HepG2 (cell line): ENCODE results near the gene RGS13. TPM values are rescaled to one million over a fixed set of nuclear protein-coding genes. Genes with fewer than 3 reads are reported as not detected.
A peak's percentile ranks its signal among the peaks of the same experiment; 100 is the strongest.

Experiments used
- ATAC-seq: fragments of 200-7000 bp; cut with Tn5 transposase; 3 replicates; pipeline ENCODE4 v1.9.1; 2020; ENCODE audit warnings: mild to moderate bottlenecking, moderate library complexity
- BruUV-seq: library from RNA; stranded (reverse); fragments of 400-500 nt; replicated peaks from 2 replicates; lab custom pipeline; 2021; lab: Mats Ljungman, UMichigan
- CTCF ChIA-PET: fragments of 300-600 bp; formaldehyde crosslinking; extraction: SDS; loops from one replicate; lab custom pipeline; 2021; ENCODE audit warnings: low total read pairs, inconsistent platforms, low intra/inter-chr PET ratio; lab: Yijun Ruan, JAX
- POLR2A ChIA-PET: fragments of 350-600 bp; sonication (Branson Sonifier 250); formaldehyde crosslinking; loops from one replicate; lab custom pipeline; 2020; ENCODE audit warnings: antibody characterized with exemption, inconsistent platforms; lab: Yijun Ruan, JAX
- DNase-seq: peaks from one replicate; pipeline ENCODE4 v3.0.0-alpha.2; 2015; ENCODE audit warnings: low spot score
- FAIRE-seq: peaks from 3 replicates; lab custom pipeline; 2011; peaks lifted over from hg19 to GRCh38; lab: Jason Lieb, UNC
- H2AFZ ChIP-seq: one replicate; pipeline ENCODE4 v1.6.1; 2011; ENCODE audit warnings: low read length, inconsistent platforms
- H3K27ac ChIP-seq: fragments of 300-600 bp; 3 replicates; pipeline ENCODE4 v1.8.0; 2011; ENCODE audit warnings: mixed run types, mild to moderate bottlenecking, mixed read lengths, low read length, inconsistent platforms; ENCODE audit not compliant: insufficient read depth; ENCODE audit errors: extremely low read length
- H3K27me3 ChIP-seq, 2 experiments: fragments of 200-600 bp in 1 of 2; 2 replicates in 1 of 2; 3 replicates in 1 of 2; pipeline versions ENCODE4 v1.6.0 to v1.8.0; 2011; ENCODE audit warnings: low read length in 2 of 2, mild to moderate bottlenecking in 2 of 2, moderate library complexity in 2 of 2, inconsistent platforms in 1 of 2; ENCODE audit not compliant: insufficient read depth in 2 of 2, control insufficient read depth in 1 of 2
- H3K36me3 ChIP-seq, 2 experiments: fragments of 200-600 bp in 1 of 2; replicated peaks in 1 of 2; 2 replicates in 1 of 2; 3 replicates in 1 of 2; pipeline versions ENCODE4 v1.5.1 to v1.8.0; 2011; ENCODE audit warnings: low read length in 2 of 2, inconsistent platforms in 1 of 2; ENCODE audit not compliant: insufficient read depth in 2 of 2, control insufficient read depth in 1 of 2
- H3K4me1 ChIP-seq: 2 replicates; pipeline ENCODE4 v1.5.1; 2012; ENCODE audit warnings: low read length, inconsistent platforms; ENCODE audit not compliant: insufficient read depth
- H3K4me2 ChIP-seq: 2 replicates; pipeline ENCODE4 v1.6.0; 2011; ENCODE audit warnings: low read depth, low read length, inconsistent platforms
- H3K4me3 ChIP-seq, 3 experiments: fragments of 200-600 bp in 1 of 3; sonication (generic), shearing (Covaris generic) in 1 of 3; replicated peaks in 1 of 3; 2 replicates each; pipeline ENCODE4 v1.5.1; 2011 to 2016; ENCODE audit warnings: low read length in 3 of 3, inconsistent platforms in 2 of 3, low read depth in 2 of 3, mild to moderate bottlenecking in 2 of 3, control low read depth in 1 of 3, mixed read lengths in 1 of 3; ENCODE audit not compliant: insufficient read depth in 1 of 3
- H3K79me2 ChIP-seq: one replicate; pipeline ENCODE4 v1.6.1; 2011; ENCODE audit warnings: low read length, inconsistent platforms; ENCODE audit not compliant: insufficient read depth
- H3K9ac ChIP-seq: 2 replicates; pipeline ENCODE4 v1.6.0; 2011; ENCODE audit warnings: mild to moderate bottlenecking, low read depth, low read length, inconsistent platforms; ENCODE audit not compliant: insufficient read depth
- H3K9me3 ChIP-seq: 2 replicates; pipeline ENCODE4 v1.5.1; 2012; ENCODE audit warnings: mild to moderate bottlenecking, low read length
- H4K20me1 ChIP-seq: 2 replicates; pipeline ENCODE4 v1.6.0; 2011; ENCODE audit warnings: inconsistent platforms, mild to moderate bottlenecking, low read length, moderate library complexity; ENCODE audit not compliant: insufficient read depth
- CCAR2 ChIP-seq: fragments of 200-400 bp; formaldehyde crosslinking; optimal IDR thresholded peaks from 2 replicates; pipeline ENCODE3; 2018; ENCODE audit warnings: low read depth, mild to moderate bottlenecking, low read length, moderate library complexity
- CREM ChIP-seq, 2 experiments: sonication (generic) in 1 of 2; formaldehyde crosslinking in 1 of 2; IDR thresholded peaks; 2 replicates each; pipeline versions ENCODE4 v1.4.0 to v1.6.1; 2016 to 2020; ENCODE audit warnings: antibody characterized with exemption in 1 of 2, mild to moderate bottlenecking in 1 of 2, missing genetic modification reagents in 1 of 2
- FLYWCH1 ChIP-seq: sonication (generic); formaldehyde crosslinking; IDR thresholded peaks from 2 replicates; pipeline ENCODE4 v1.8.1; 2023; ENCODE audit warnings: mild to moderate bottlenecking, missing genetic modification reagents
- FOXO1 ChIP-seq: sonication (generic); formaldehyde crosslinking; IDR thresholded peaks from 2 replicates; pipeline ENCODE4 v1.4.0; 2020; ENCODE audit warnings: missing genetic modification reagents
- HDAC2 ChIP-seq: sonication (generic); formaldehyde crosslinking; IDR thresholded peaks from 2 replicates; pipeline ENCODE4 v1.4.0; 2020; ENCODE audit warnings: missing genetic modification reagents
- HMGA1 ChIP-seq: sonication (generic); formaldehyde crosslinking; conservative IDR thresholded peaks from 2 replicates; pipeline ENCODE4 v1.4.0; 2020; ENCODE audit warnings: missing genetic modification reagents
- NFATC3 ChIP-seq: sonication (generic); formaldehyde crosslinking; IDR thresholded peaks from 2 replicates; pipeline ENCODE4 v1.5.1; 2020; ENCODE audit warnings: mild to moderate bottlenecking, missing genetic modification reagents
- RFXANK ChIP-seq: IDR thresholded peaks from 2 replicates; pipeline ENCODE4 v1.6.1; 2016
- SAFB2 ChIP-seq: sonication (generic); formaldehyde crosslinking; IDR thresholded peaks from 2 replicates; pipeline ENCODE4 v1.5.1; 2020; ENCODE audit warnings: missing genetic modification reagents, low read depth, mild to moderate bottlenecking, borderline replicate concordance
- SYNCRIP ChIP-seq: fragments of 200-400 bp; formaldehyde crosslinking; IDR thresholded peaks from 2 replicates; pipeline ENCODE4 v1.6.1; 2018; ENCODE audit warnings: mild to moderate bottlenecking, low read depth, low read length; ENCODE audit not compliant: insufficient read depth
- TFDP2 ChIP-seq: sonication (generic); formaldehyde crosslinking; IDR thresholded peaks from 2 replicates; pipeline ENCODE4 v1.4.0; 2020; ENCODE audit warnings: missing genetic modification reagents
- ZHX1 ChIP-seq: sonication (generic); formaldehyde crosslinking; IDR thresholded peaks from 2 replicates; pipeline ENCODE4 v1.8.1; 2022; ENCODE audit warnings: low read depth, mild to moderate bottlenecking, missing genetic modification reagents
- ZNF160 ChIP-seq: sonication (generic); formaldehyde crosslinking; IDR thresholded peaks from 2 replicates; pipeline ENCODE4 v1.8.0; 2022; ENCODE audit warnings: mild to moderate bottlenecking, inconsistent platforms, missing genetic modification reagents
- ZNF331 ChIP-seq: sonication (generic); formaldehyde crosslinking; IDR thresholded peaks from 2 replicates; pipeline ENCODE4 v1.4.0; 2020; ENCODE audit warnings: missing genetic modification reagents
- ZNF503 ChIP-seq: sonication (generic); formaldehyde crosslinking; IDR thresholded peaks from 2 replicates; pipeline ENCODE4 v1.4.0; 2020; ENCODE audit warnings: missing genetic modification reagents
- ZNF720 ChIP-seq: sonication (generic); formaldehyde crosslinking; IDR thresholded peaks from 2 replicates; pipeline ENCODE4 v1.4.0; 2020; ENCODE audit warnings: missing genetic modification reagents
- ZNF770 ChIP-seq: sonication (generic); formaldehyde crosslinking; IDR thresholded peaks from 2 replicates; pipeline ENCODE4 v1.5.0; 2020; ENCODE audit warnings: mild to moderate bottlenecking, missing genetic modification reagents
- WGBS: methylation state at CpG from one replicate; pipeline ENCODE4 v1.1.6; 2017; ENCODE audit warnings: low lambda C conversion rate; 5-methylcytosine and 5-hydroxymethylcytosine counted together
- in situ Hi-C: cut with HindIII; loops from 2 replicates; pipeline ENCODE4 v1.10.0; 2017; ENCODE audit warnings: low pct_unique_long_range_greater_than_20kb; ENCODE audit not compliant: extremely low pct_ligation_motif_present
- intact Hi-C: fragments of 100-400 bp; cut with micrococcal nuclease; formaldehyde crosslinking; loops from one replicate; pipeline ENCODE4 v1.10.0; 2022; ENCODE audit not compliant: unreplicated experiment
- polyA plus RNA-seq, 8 experiments: library from polyadenylated mRNA; depleted of rRNA in 3 of 8; stranded (reverse) in 7 of 8; unstranded in 1 of 8; fragments of >200 nt; fragmentation: Illumina TruSeq in 4 of 8; extraction: Trizol in 4 of 8; gene quantifications; 2 replicates each; pipeline versions ENCODE4 v1.2.1 to v1.2.3, GENCODE V29; 2011 to 2016; ENCODE audit warnings: low read depth in 4 of 8, missing spikeins in 1 of 8, mixed read lengths in 1 of 8; ENCODE audit not compliant: insufficient read depth in 1 of 8
- total RNA-seq, 5 experiments: library from RNA; depleted of rRNA; stranded (reverse); fragments of >200 nt; fragmentation: Illumina TruSeq; extraction: Trizol; gene quantifications; 2 replicates each; pipeline ENCODE4 v1.2.3, GENCODE V29; 2016; ENCODE audit warnings: low read depth in 1 of 5

RGS13 gene
- total and polyA plus RNA-seq, 2 of the 13 experiments (the other 11 are each of a cell fraction or from before 2014, with no cell fraction given), result not detected

- no TSS peak for BruUV-seq
- Histone ChIP-seq H2AFZ (no peak overlapping the region), H3K4me3 (no peak overlapping the region), H3K9ac (no peak overlapping the region), H3K36me3 (no peaks in the 10 kb centered on the region), H3K79me2 (no peaks in the 10 kb centered on the region), H4K20me1 (no peaks in the 10 kb centered on the region), H3K27ac (peak overlapping the region; percentile 98), H3K9me3 (no peaks in the 10 kb centered on the region), H3K27me3 (no peaks in the 10 kb centered on the region), H3K4me1 (peaks cover 98% of the 10 kb centered on the region), H3K4me2 (peak overlapping the region; percentile 61)
- ChIA-PET CTCF (no interaction called here), POLR2A (interaction anchor here (0.8 kb wide), 1 partner anchor 403 kb away, joined by 3 read pairs; the partner anchor contains the start of gene GLRX2)
- FAIRE-seq (no peak), DNase-seq (peak; percentile 87), ATAC-seq (peak; percentile 31; the same call in 2 of the 3 replicates)
- 28% methylated on average over 4 of the region's 4 CpGs for WGBS
- in situ Hi-C loops, result no loop called here
- intact Hi-C loops, result no loop called here
- TF ChIP-seq ZNF331 (CRISPR knock-in tag) (no peak), CREM (IDR thresholded peaks at IDR 0.05) (peak; percentile 75), CREM (CRISPR knock-in tag; IDR thresholded peaks at IDR 0.05) (no peak), SAFB2 (no peak), TFDP2 (CRISPR knock-in tag) (no peak), SYNCRIP (no peak), NFATC3 (CRISPR knock-in tag) (no peak), HDAC2 (CRISPR knock-in tag) (peak; percentile 38; the same call in 1 of the 2 replicates), ZNF770 (CRISPR knock-in tag) (no peak), ZNF720 (CRISPR knock-in tag) (no peak), CCAR2 (no peak), ZHX1 (no peak), FLYWCH1 (CRISPR knock-in tag) (no peak), HMGA1 (CRISPR knock-in tag) (no peak), FOXO1 (CRISPR knock-in tag) (peak; percentile 19; the same call in 1 of the 2 replicates), ZNF503 (peak; percentile 79), RFXANK (CRISPR knock-in tag) (no peak), ZNF160 (CRISPR knock-in tag) (no peak)
Measured at GRCh38 chr1:192702212-192702902, 66.4 kb downstream of the RGS13 start.
